ENCODE results near the gene CDC37L1.

CDC37L1 gene

GRCh38 chr9:4677392-4677791 lies 2.0 kb upstream of the CDC37L1 start:
- Histone ChIP-seq H3K9me3 (ENCODE audit: low read depth, low read length) (no peaks in the 10 kb centered on the region), H3K36me3 (ENCODE audit: insufficient read depth, low read length) (peaks cover 7% of the 10 kb centered on the region; the same call in 1 of the 2 replicates), H3K27ac (peak overlapping the region; percentile 99), H3K9ac (ENCODE audit: insufficient read length) (peak overlapping the region; percentile 97), H3K4me3 (no peak overlapping the region)
- TF ChIP-seq EZH2 (IDR thresholded peaks at IDR 0.05) (no peak), POLR2AphosphoS5 (IDR thresholded peaks at IDR 0.05; ENCODE audit: borderline replicate concordance, low read depth, low read length) (no peak), FOXP2 (optimal IDR thresholded peaks at IDR 0.05; ENCODE audit: control extremely low read depth, extremely low read length, insufficient read depth) (no peak)
- no peak for DNase-seq (ENCODE audit: low read depth, low spot score)

- Histone ChIP-seq H3K9ac (ENCODE audit: insufficient read length) (peak overlapping the region; percentile 97), H3K36me3 (ENCODE audit: insufficient read depth, low read length) (peaks cover 12% of the 10 kb centered on the region; the same call in 1 of the 2 replicates), H3K9me3 (ENCODE audit: low read depth, low read length) (no peaks in the 10 kb centered on the region), H3K4me3 (peak overlapping the region; percentile 89), H3K27ac (peak overlapping the region; percentile 99)
- DNase-seq (ENCODE audit: low read depth, low spot score): no peak
- TF ChIP-seq EZH2 (IDR thresholded peaks at IDR 0.05): no peak
- no peak for TF ChIP-seq POLR2AphosphoS5 (IDR thresholded peaks at IDR 0.05; ENCODE audit: borderline replicate concordance, low read depth, low read length)
- no peak for TF ChIP-seq FOXP2 (optimal IDR thresholded peaks at IDR 0.05; ENCODE audit: control extremely low read depth, extremely low read length, insufficient read depth)
These were observed 596 bp upstream of the CDC37L1 start for GRCh38 chr9:4678679-4679267.

- no peak for TF ChIP-seq POLR2AphosphoS5 (IDR thresholded peaks at IDR 0.05; ENCODE audit: borderline replicate concordance, low read depth, low read length)
- no peak for TF ChIP-seq FOXP2 (optimal IDR thresholded peaks at IDR 0.05; ENCODE audit: control extremely low read depth, extremely low read length, insufficient read depth)
- no peak for TF ChIP-seq EZH2 (IDR thresholded peaks at IDR 0.05)
- no peak for DNase-seq (ENCODE audit: low read depth, low spot score)
- Histone ChIP-seq H3K27ac (peak overlapping the region; percentile 99; the same call in 1 of the 2 replicates), H3K9ac (ENCODE audit: insufficient read length) (peak overlapping the region; percentile 97), H3K9me3 (ENCODE audit: low read depth, low read length) (no peaks in the 10 kb centered on the region), H3K36me3 (ENCODE audit: insufficient read depth, low read length) (peaks cover 20% of the 10 kb centered on the region), H3K4me3 (peak overlapping the region; percentile 89)
These were observed 780 bp downstream of the CDC37L1 start for GRCh38 chr9:4680173-4680525.

GRCh38 chr9:4680750-4681149 lies 1.4 kb downstream of the CDC37L1 start:
- TF ChIP-seq POLR2AphosphoS5 (IDR thresholded peaks at IDR 0.05; ENCODE audit: borderline replicate concordance, low read depth, low read length) (no peak), EZH2 (IDR thresholded peaks at IDR 0.05) (no peak), FOXP2 (optimal IDR thresholded peaks at IDR 0.05; ENCODE audit: control extremely low read depth, extremely low read length, insufficient read depth) (no peak)
- Histone ChIP-seq H3K27ac (peak overlapping the region; percentile 99; the same call in 1 of the 2 replicates), H3K9ac (ENCODE audit: insufficient read length) (peak overlapping the region; percentile 97)

GRCh38 chr9:4684820-4685219 lies 5.5 kb downstream of the CDC37L1 start:
- TF ChIP-seq EZH2 (IDR thresholded peaks at IDR 0.05) (no peak), FOXP2 (optimal IDR thresholded peaks at IDR 0.05; ENCODE audit: control extremely low read depth, extremely low read length, insufficient read depth) (no peak), POLR2AphosphoS5 (IDR thresholded peaks at IDR 0.05; ENCODE audit: borderline replicate concordance, low read depth, low read length) (no peak)
- no peak for DNase-seq (ENCODE audit: low read depth, low spot score)
- H3K27ac ChIP-seq: peak overlapping the region; percentile 49
- no peak overlapping the region for H3K9ac ChIP-seq (ENCODE audit: insufficient read length)
- H3K4me3 ChIP-seq: no peak overlapping the region
- H3K9me3 ChIP-seq (ENCODE audit: low read depth, low read length): no peaks in the 10 kb centered on the region
- peaks cover 49% of the 10 kb centered on the region for H3K36me3 ChIP-seq (ENCODE audit: insufficient read depth, low read length)

More at GRCh38 chr9:4680750-4681149, 1.4 kb downstream of the CDC37L1 start:
- Histone ChIP-seq H3K9me3 (ENCODE audit: low read depth, low read length) (no peaks in the 10 kb centered on the region), H3K4me3 (peak overlapping the region; percentile 89), H3K36me3 (ENCODE audit: insufficient read depth, low read length) (peaks cover 26% of the 10 kb centered on the region)
- no peak for DNase-seq (ENCODE audit: low read depth, low spot score)

- Histone ChIP-seq H3K9me3 (ENCODE audit: low read depth, low read length) (no peaks in the 10 kb centered on the region), H3K27ac (0 out of 2 replicates have a peak overlapping the region, but pooled peaks have one; percentile 65), H3K9ac (ENCODE audit: insufficient read length) (no peak overlapping the region), H3K36me3 (ENCODE audit: insufficient read depth, low read length) (peaks cover 62% of the 10 kb centered on the region), H3K4me3 (no peak overlapping the region)
- no peak for DNase-seq (ENCODE audit: low read depth, low spot score)
- no peak for TF ChIP-seq FOXP2 (optimal IDR thresholded peaks at IDR 0.05; ENCODE audit: control extremely low read depth, extremely low read length, insufficient read depth)
- TF ChIP-seq EZH2 (IDR thresholded peaks at IDR 0.05): no peak
These were observed 6.7 kb downstream of the CDC37L1 start for GRCh38 chr9:4686112-4686511.

GRCh38 chr9:4686584-4686983 lies 7.2 kb downstream of the CDC37L1 start:
- H3K9ac ChIP-seq (ENCODE audit: insufficient read length): no peak overlapping the region
- no peaks in the 10 kb centered on the region for H3K9me3 ChIP-seq (ENCODE audit: low read depth, low read length)
- peak overlapping the region; percentile 65; the same call in 1 of the 2 replicates for H3K27ac ChIP-seq
- TF ChIP-seq EZH2 (IDR thresholded peaks at IDR 0.05) (no peak), POLR2AphosphoS5 (IDR thresholded peaks at IDR 0.05; ENCODE audit: borderline replicate concordance, low read depth, low read length) (no peak), FOXP2 (optimal IDR thresholded peaks at IDR 0.05; ENCODE audit: control extremely low read depth, extremely low read length, insufficient read depth) (no peak)
- H3K36me3 ChIP-seq (ENCODE audit: insufficient read depth, low read length): peaks cover 62% of the 10 kb centered on the region
- DNase-seq (ENCODE audit: low read depth, low spot score): no peak
- no peak overlapping the region for H3K4me3 ChIP-seq

- no peak for TF ChIP-seq EZH2 (IDR thresholded peaks at IDR 0.05)
- no peak for TF ChIP-seq POLR2AphosphoS5 (IDR thresholded peaks at IDR 0.05; ENCODE audit: borderline replicate concordance, low read depth, low read length)
- TF ChIP-seq FOXP2 (optimal IDR thresholded peaks at IDR 0.05; ENCODE audit: control extremely low read depth, extremely low read length, insufficient read depth): no peak
- Histone ChIP-seq H3K36me3 (ENCODE audit: insufficient read depth, low read length) (peaks cover 70% of the 10 kb centered on the region), H3K27ac (peak overlapping the region; percentile 42), H3K9me3 (ENCODE audit: low read depth, low read length) (no peaks in the 10 kb centered on the region), H3K9ac (ENCODE audit: insufficient read length) (no peak overlapping the region), H3K4me3 (no peak overlapping the region)
- DNase-seq (ENCODE audit: low read depth, low spot score): no peak
These were observed 9.7 kb downstream of the CDC37L1 start for GRCh38 chr9:4689021-4689420.

- Histone ChIP-seq H3K36me3 (ENCODE audit: insufficient read depth, low read length) (peaks cover 73% of the 10 kb centered on the region), H3K9ac (ENCODE audit: insufficient read length) (no peak overlapping the region), H3K9me3 (ENCODE audit: low read depth, low read length) (no peaks in the 10 kb centered on the region), H3K27ac (peak overlapping the region; percentile 42), H3K4me3 (no peak overlapping the region)
- DNase-seq (ENCODE audit: low read depth, low spot score): no peak
- TF ChIP-seq EZH2 (IDR thresholded peaks at IDR 0.05) (no peak), POLR2AphosphoS5 (IDR thresholded peaks at IDR 0.05; ENCODE audit: borderline replicate concordance, low read depth, low read length) (no peak), FOXP2 (optimal IDR thresholded peaks at IDR 0.05; ENCODE audit: control extremely low read depth, extremely low read length, insufficient read depth) (no peak)
These were observed 10.3 kb downstream of the CDC37L1 start for GRCh38 chr9:4689687-4690104.

Measured in SK-N-MC (cell line).